HCT116 (cell line): ENCODE results near the gene NXT1. TPM values are rescaled to one million over a fixed set of nuclear protein-coding genes. Genes with fewer than 3 reads are reported as not detected.

Experiments
- ATAC-seq: fragments of 200-7000 bp; cut with Tn5 transposase; 2 replicates; pipeline ENCODE4 v1.9.1; 2020; ENCODE audit warnings: mild to moderate bottlenecking, moderate library complexity
- BruUV-seq: library from RNA; stranded (reverse); fragments of 400-500 nt; replicated peaks from 2 replicates; lab custom pipeline; 2021; lab: Mats Ljungman, UMichigan
- CTCF ChIA-PET: fragments of 300-600 bp; sonication (Branson Sonifier 250); formaldehyde crosslinking; loops from one replicate; lab custom pipeline; 2021; ENCODE audit warnings: antibody characterized with exemption; lab: Charles Lee
- POLR2A ChIA-PET: fragments of 300-600, 350-600 bp; sonication (Branson Sonifier 250); formaldehyde crosslinking; loops from one replicate; lab custom pipeline; 2021; ENCODE audit warnings: antibody characterized with exemption; lab: Charles Lee
- RAD21 ChIA-PET, 2 experiments: fragments of 300-600 bp; sonication (Branson Sonifier 250); formaldehyde crosslinking; loops; one replicate each; lab custom pipeline; 2023; ENCODE audit warnings: low total read pairs in 2 of 2; ENCODE audit not compliant: uncharacterized antibody in 2 of 2, unreplicated experiment in 2 of 2, low non-redundant PET in 1 of 2; lab: Charles Lee
- DNase-seq: peaks from one replicate; pipeline ENCODE4 v3.0.0-alpha.2; 2010; ENCODE audit warnings: low read depth, low spot score
- H2AFZ ChIP-seq: fragments of 200-600 bp; shearing (Covaris generic), sonication (generic); 2 replicates; pipeline ENCODE4 v1.6.1; 2017; ENCODE audit warnings: low read depth, mixed run types, mixed read lengths, antibody characterized with exemption, low read length; ENCODE audit not compliant: poor library complexity, severe bottlenecking
- H3K27ac ChIP-seq: 2 replicates; pipeline ENCODE4 v1.5.1; 2012; ENCODE audit warnings: low read depth, low read length
- H3K27me3 ChIP-seq: fragments of 200-600 bp; sonication (generic); 2 replicates; pipeline ENCODE4 v1.6.1; 2016; ENCODE audit warnings: mixed run types, low read length, mixed read lengths; ENCODE audit not compliant: insufficient read depth
- H3K36me3 ChIP-seq, 2 experiments: fragments of 200-500 bp in 1 of 2; fragments of 200-600 bp in 1 of 2; sonication (Bioruptor generic) in 1 of 2; sonication (generic) in 1 of 2; 2 replicates each; pipeline versions ENCODE4 v1.5.1 to v1.6.1; 2014 to 2016; ENCODE audit warnings: low read length in 2 of 2, inconsistent platforms in 1 of 2, mixed read lengths in 1 of 2, mixed run types in 1 of 2; ENCODE audit not compliant: insufficient read depth in 2 of 2, control insufficient read depth in 1 of 2
- H3K4me1 ChIP-seq, 2 experiments: fragments of 200-600 bp in 1 of 2; sonication (generic) in 1 of 2; 2 replicates each; pipeline versions ENCODE4 v1.5.1 to v1.6.1; 2012 to 2017; ENCODE audit warnings: low read length in 2 of 2, inconsistent platforms in 1 of 2, mild to moderate bottlenecking in 1 of 2, mixed read lengths in 1 of 2, mixed run types in 1 of 2, moderate library complexity in 1 of 2; ENCODE audit not compliant: insufficient read depth in 2 of 2, control insufficient read depth in 1 of 2
- H3K4me2 ChIP-seq: fragments of 200-600 bp; sonication (generic); 2 replicates; pipeline ENCODE4 v1.6.1; 2017; ENCODE audit warnings: mixed run types, low read length, mixed read lengths
- H3K4me3 ChIP-seq, 2 experiments: fragments of 200-600 bp in 1 of 2; sonication (generic) in 1 of 2; replicated peaks in 1 of 2; 2 replicates each; pipeline ENCODE4 v1.5.1; 2011 to 2016; ENCODE audit warnings: low read length in 2 of 2, control low read depth in 1 of 2, low read depth in 1 of 2, mild to moderate bottlenecking in 1 of 2, mixed read lengths in 1 of 2, mixed run types in 1 of 2
- H3K79me2 ChIP-seq: fragments of 200-600 bp; sonication (generic); 2 replicates; pipeline ENCODE4 v1.6.1; 2017; ENCODE audit warnings: mild to moderate bottlenecking, mixed run types, low read length, moderate library complexity, mixed read lengths; ENCODE audit not compliant: insufficient read depth
- H3K9ac ChIP-seq: fragments of 200-600 bp; sonication (generic); 2 replicates; pipeline ENCODE4 v1.6.1; 2016; ENCODE audit warnings: low read length, mixed read lengths
- H3K9me2 ChIP-seq: fragments of 200-600 bp; sonication (generic), shearing (Covaris generic); 2 replicates; pipeline ENCODE4 v1.6.1; 2017; ENCODE audit warnings: mixed run types, mild to moderate bottlenecking, moderate library complexity; ENCODE audit not compliant: insufficient read depth
- H3K9me3 ChIP-seq, 2 experiments: fragments of 200-500 bp in 1 of 2; fragments of 200-600 bp in 1 of 2; sonication (Bioruptor generic) in 1 of 2; sonication (generic) in 1 of 2; 2 replicates each; pipeline ENCODE4 v1.6.1; 2014 to 2017; ENCODE audit warnings: low read length in 2 of 2, mixed read lengths in 2 of 2, inconsistent platforms in 1 of 2, low read depth in 1 of 2, mild to moderate bottlenecking in 1 of 2, mixed run types in 1 of 2, moderate library complexity in 1 of 2; ENCODE audit not compliant: control insufficient read depth in 1 of 2, insufficient read depth in 1 of 2
- H4K20me1 ChIP-seq: fragments of 200-600 bp; sonication (generic), shearing (Covaris generic); 2 replicates; pipeline ENCODE4 v1.6.1; 2017; ENCODE audit warnings: mixed run types, mild to moderate bottlenecking, moderate library complexity; ENCODE audit not compliant: insufficient read depth
- CBX3 ChIP-seq: IDR thresholded peaks from 2 replicates; pipeline ENCODE4 v1.6.1; 2012; ENCODE audit warnings: low read depth
- ELF1 ChIP-seq: IDR thresholded peaks from 2 replicates; pipeline ENCODE4 v1.6.1; 2012; ENCODE audit warnings: low read depth, borderline replicate concordance
- FOSL1 ChIP-seq: IDR thresholded peaks from 2 replicates; pipeline ENCODE4 v1.6.1; 2012; ENCODE audit warnings: low read depth
- JUND ChIP-seq: IDR thresholded peaks from 2 replicates; pipeline ENCODE4 v1.6.1; 2012
- POLR2A ChIP-seq: IDR thresholded peaks from 2 replicates; pipeline ENCODE4 v1.7.0; 2011; ENCODE audit warnings: borderline replicate concordance; ENCODE audit not compliant: insufficient read depth, insufficient read length; ENCODE audit errors: extremely low read depth
- RAD21 ChIP-seq: IDR thresholded peaks from 2 replicates; pipeline ENCODE4 v1.6.1; 2012; ENCODE audit warnings: low read depth, mild to moderate bottlenecking
- TCF7L2 ChIP-seq: IDR thresholded peaks from 2 replicates; pipeline ENCODE4 v1.7.0; 2011; ENCODE audit warnings: borderline replicate concordance, inconsistent platforms; ENCODE audit not compliant: insufficient read depth, insufficient read length; ENCODE audit errors: extremely low read depth
- YY1 ChIP-seq: IDR thresholded peaks from 2 replicates; pipeline ENCODE4 v1.6.1; 2011; ENCODE audit warnings: low read length, low read depth, moderate library complexity, mild to moderate bottlenecking; ENCODE audit not compliant: insufficient replicate concordance; ENCODE audit errors: extremely low read depth
- ZNF274 ChIP-seq: fragments of 200-500 bp; sonication (Bioruptor generic); IDR thresholded peaks from 2 replicates; pipeline ENCODE4 v1.6.1; 2014; ENCODE audit warnings: mild to moderate bottlenecking, low read depth, low read length, inconsistent platforms
- intact Hi-C: fragments of 100-400 bp; cut with micrococcal nuclease; formaldehyde crosslinking; loops from 2 replicates; pipeline ENCODE4 v1.10.0; 2022
- total RNA-seq: library from RNA; stranded (reverse); gene quantifications from one replicate; pipeline ENCODE4 v1.2.1, GENCODE V29; 2021; ENCODE audit not compliant: unreplicated experiment
- TF ChIP-seq, protein P1 (sequence below), 3 experiments: fragments of 200-600 bp in 1 of 3; sonication (generic) in 1 of 3; IDR thresholded peaks in 2 of 3; conservative IDR thresholded peaks in 1 of 3; 2 replicates each; pipeline ENCODE4 v1.5.1; 2012 to 2017; ENCODE audit warnings: low read depth in 2 of 3, low read length in 2 of 3, antibody characterized with exemption in 1 of 3, borderline replicate concordance in 1 of 3, control low read depth in 1 of 3, mild to moderate bottlenecking in 1 of 3, mixed read lengths in 1 of 3, mixed run types in 1 of 3, moderate library complexity in 1 of 3; ENCODE audit not compliant: insufficient read depth in 1 of 3
- TF ChIP-seq, protein P2 (sequence below): IDR thresholded peaks from 2 replicates; pipeline ENCODE4 v1.6.1; 2011; ENCODE audit warnings: mild to moderate bottlenecking, low read length, moderate library complexity; ENCODE audit not compliant: insufficient replicate concordance; ENCODE audit errors: extremely low read depth
- TF ChIP-seq, protein P3 (sequence below): IDR thresholded peaks from 2 replicates; pipeline ENCODE4 v1.6.1; 2012

Gene NXT1
- total RNA-seq, 1 experiment from 2014 or later: 29.9 TPM

DNA sequence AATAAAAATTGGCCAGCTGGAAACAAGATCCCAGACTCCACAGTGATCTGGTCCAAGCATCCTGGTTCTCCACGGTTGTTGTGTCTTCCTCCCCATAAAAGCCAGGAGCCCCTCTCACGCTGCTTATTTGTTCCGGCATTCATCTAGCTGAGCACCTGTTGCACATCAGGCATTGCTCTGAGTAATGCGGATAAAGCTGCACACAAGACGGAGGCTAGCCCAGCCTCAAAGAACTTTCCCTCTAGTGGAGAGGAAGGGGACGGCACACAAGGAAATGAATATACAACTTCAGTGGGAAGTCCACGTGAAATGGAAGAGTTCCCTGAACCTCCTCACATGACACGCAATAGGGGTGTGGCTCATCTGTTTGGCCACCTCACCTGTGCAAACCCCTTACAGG is 30.3 kb upstream of the NXT1 start:
- H4K20me1 ChIP-seq: no peaks in the 10 kb centered on the region
- peaks cover 64% of the 10 kb centered on the region for H3K27me3 ChIP-seq
- H3K4me1 ChIP-seq: no peaks in the 10 kb centered on the region; a peak in 1 of 4 replicates
- ChIA-PET POLR2A (no interaction called here), CTCF (interaction anchor here (0.8 to 2.1 kb wide), 3 partner anchors 30 to 628 kb away, joined by 3 to 12 read pairs (median 3); no protein-coding TSS in a partner anchor), RAD21 (interaction anchor here in 1 of 2 experiments (1.0 kb wide), 1 partner anchor 628 kb away, joined by 3 read pairs; no protein-coding TSS in a partner anchor)
- H3K79me2 ChIP-seq: no peaks in the 10 kb centered on the region
- intact Hi-C loops: loop anchor here (1.0 to 10.0 kb wide), 2 partner anchors 266 to 629 kb away; no protein-coding TSS in a partner anchor
- no peaks in the 10 kb centered on the region for H3K9me2 ChIP-seq
- ATAC-seq (peak; percentile 94), DNase-seq (peak; percentile 26)
- no peak overlapping the region for H2AFZ ChIP-seq
- BruUV-seq: no TSS peak
- H3K9me3 ChIP-seq: no peaks in the 10 kb centered on the region
- TF ChIP-seq, protein P1, sequence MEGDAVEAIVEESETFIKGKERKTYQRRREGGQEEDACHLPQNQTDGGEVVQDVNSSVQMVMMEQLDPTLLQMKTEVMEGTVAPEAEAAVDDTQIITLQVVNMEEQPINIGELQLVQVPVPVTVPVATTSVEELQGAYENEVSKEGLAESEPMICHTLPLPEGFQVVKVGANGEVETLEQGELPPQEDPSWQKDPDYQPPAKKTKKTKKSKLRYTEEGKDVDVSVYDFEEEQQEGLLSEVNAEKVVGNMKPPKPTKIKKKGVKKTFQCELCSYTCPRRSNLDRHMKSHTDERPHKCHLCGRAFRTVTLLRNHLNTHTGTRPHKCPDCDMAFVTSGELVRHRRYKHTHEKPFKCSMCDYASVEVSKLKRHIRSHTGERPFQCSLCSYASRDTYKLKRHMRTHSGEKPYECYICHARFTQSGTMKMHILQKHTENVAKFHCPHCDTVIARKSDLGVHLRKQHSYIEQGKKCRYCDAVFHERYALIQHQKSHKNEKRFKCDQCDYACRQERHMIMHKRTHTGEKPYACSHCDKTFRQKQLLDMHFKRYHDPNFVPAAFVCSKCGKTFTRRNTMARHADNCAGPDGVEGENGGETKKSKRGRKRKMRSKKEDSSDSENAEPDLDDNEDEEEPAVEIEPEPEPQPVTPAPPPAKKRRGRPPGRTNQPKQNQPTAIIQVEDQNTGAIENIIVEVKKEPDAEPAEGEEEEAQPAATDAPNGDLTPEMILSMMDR (IDR thresholded peaks at IDR 0.05 in 2 of 3, conservative IDR thresholded peaks at IDR 0.05 in 1 of 3; ENCODE audit: borderline replicate concordance in 1 of 3, insufficient read depth in 1 of 3, low read depth in 2 of 3, low read length in 2 of 3): peak in 2 of 3 experiments; percentile 65 to 66; a peak in 4 of 6 replicates
- no peak for TF ChIP-seq POLR2A
- peak; percentile 36; the same call in 1 of the 2 replicates for TF ChIP-seq RAD21
- H3K27ac ChIP-seq: no peak overlapping the region
- H3K4me2 ChIP-seq: no peak overlapping the region
- H3K9ac ChIP-seq: no peak overlapping the region
- H3K36me3 ChIP-seq: no peaks in the 10 kb centered on the region
- H3K4me3 ChIP-seq: no peak overlapping the region

DNA sequence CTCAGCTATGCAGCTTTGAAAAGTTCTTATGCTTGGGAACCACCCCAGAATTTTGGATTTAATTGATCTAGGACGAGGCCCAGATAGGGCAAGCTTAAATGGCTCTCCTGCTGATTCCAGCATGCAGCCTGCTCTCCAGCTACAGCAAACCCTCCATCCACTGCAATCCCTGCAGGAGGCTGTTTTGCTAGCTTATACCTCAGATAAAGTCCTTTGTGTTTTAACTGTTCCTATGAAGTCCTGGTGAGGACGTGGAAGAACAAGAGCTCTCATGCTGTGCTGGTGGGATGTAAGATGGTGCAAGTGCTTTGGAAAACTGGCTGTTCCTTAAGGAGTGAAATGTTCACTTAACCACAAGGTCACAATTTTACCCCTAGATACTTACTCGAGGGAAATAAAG is 25.5 kb upstream of the NXT1 start:
- Histone ChIP-seq H3K4me3 (no peak overlapping the region), H4K20me1 (no peaks in the 10 kb centered on the region), H3K79me2 (no peaks in the 10 kb centered on the region), H3K27me3 (peaks cover 57% of the 10 kb centered on the region), H3K4me2 (no peak overlapping the region), H3K27ac (no peak overlapping the region), H3K36me3 (no peaks in the 10 kb centered on the region), H3K9me3 (no peaks in the 10 kb centered on the region), H3K9ac (no peak overlapping the region), H3K9me2 (no peaks in the 10 kb centered on the region), H3K4me1 (no peaks in the 10 kb centered on the region; a peak in 1 of 4 replicates), H2AFZ (no peak overlapping the region)
- RAD21 ChIA-PET: no interaction called here
- POLR2A ChIA-PET: no interaction called here
- intact Hi-C loops: loop anchor here (10.0 kb wide), 1 partner anchor 270 kb away; no protein-coding TSS in a partner anchor
- DNase-seq (no peak), ATAC-seq (no peak)
- BruUV-seq: no TSS peak
- CTCF ChIA-PET: no interaction called here
- no peak for TF ChIP-seq ELF1
- TF ChIP-seq, protein P2, sequence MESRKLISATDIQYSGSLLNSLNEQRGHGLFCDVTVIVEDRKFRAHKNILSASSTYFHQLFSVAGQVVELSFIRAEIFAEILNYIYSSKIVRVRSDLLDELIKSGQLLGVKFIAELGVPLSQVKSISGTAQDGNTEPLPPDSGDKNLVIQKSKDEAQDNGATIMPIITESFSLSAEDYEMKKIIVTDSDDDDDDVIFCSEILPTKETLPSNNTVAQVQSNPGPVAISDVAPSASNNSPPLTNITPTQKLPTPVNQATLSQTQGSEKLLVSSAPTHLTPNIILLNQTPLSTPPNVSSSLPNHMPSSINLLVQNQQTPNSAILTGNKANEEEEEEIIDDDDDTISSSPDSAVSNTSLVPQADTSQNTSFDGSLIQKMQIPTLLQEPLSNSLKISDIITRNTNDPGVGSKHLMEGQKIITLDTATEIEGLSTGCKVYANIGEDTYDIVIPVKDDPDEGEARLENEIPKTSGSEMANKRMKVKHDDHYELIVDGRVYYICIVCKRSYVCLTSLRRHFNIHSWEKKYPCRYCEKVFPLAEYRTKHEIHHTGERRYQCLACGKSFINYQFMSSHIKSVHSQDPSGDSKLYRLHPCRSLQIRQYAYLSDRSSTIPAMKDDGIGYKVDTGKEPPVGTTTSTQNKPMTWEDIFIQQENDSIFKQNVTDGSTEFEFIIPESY: no peak
- no peak for TF ChIP-seq YY1
- TF ChIP-seq CBX3: no peak
- TF ChIP-seq TCF7L2: no peak
- TF ChIP-seq JUND: no peak
- no peak for TF ChIP-seq FOSL1
- no peak for TF ChIP-seq ZNF274
- TF ChIP-seq, protein P3, sequence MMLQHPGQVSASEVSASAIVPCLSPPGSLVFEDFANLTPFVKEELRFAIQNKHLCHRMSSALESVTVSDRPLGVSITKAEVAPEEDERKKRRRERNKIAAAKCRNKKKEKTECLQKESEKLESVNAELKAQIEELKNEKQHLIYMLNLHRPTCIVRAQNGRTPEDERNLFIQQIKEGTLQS: no peak
